SKM-1 (cell line): ENCODE measurements around the gene LPIN1.

Experiments used
- DNase-seq: peaks from one replicate; lab custom pipeline; 2025; ENCODE audit not compliant: unreplicated experiment; lab: John Stamatoyannopoulos, UW

The LPIN1 gene

DNA sequence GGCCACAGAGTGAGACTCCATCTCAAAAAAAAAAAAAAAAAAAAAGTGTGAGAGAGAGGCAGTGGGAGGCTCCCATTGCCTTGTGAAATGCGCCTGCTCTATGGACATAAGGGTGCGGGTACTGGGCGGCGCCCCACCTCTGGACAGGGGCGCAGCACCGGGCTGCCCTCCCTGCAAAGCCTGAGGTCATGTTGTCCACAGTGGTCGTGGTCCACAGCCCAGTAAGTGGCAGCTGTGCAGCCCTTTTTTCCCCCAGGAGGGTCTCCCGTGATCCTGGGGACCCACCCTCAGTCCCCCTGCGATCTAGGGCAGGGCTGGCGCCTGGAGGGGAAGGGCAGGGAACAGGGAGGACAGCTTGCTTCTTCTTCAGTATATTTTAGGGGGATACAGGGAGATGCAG, 37.8 kb downstream of the LPIN1 start:
- no peak for DNase-seq

GRCh38 chr2:11784747-11785610, 38.5 kb downstream of the LPIN1 start:
- DNase-seq = peak; percentile 5

GRCh38 chr2:11785611-11785940, 39.1 kb downstream of the LPIN1 start:
- DNase-seq = no peak

GRCh38 chr2:11786191-11786590, 39.8 kb downstream of the LPIN1 start:
- DNase-seq = no peak

GRCh38 chr2:11786592-11786991, 40.2 kb downstream of the LPIN1 start:
- no peak for DNase-seq

GRCh38 chr2:11787991-11788390, 41.6 kb downstream of the LPIN1 start:
- no peak for DNase-seq

DNA sequence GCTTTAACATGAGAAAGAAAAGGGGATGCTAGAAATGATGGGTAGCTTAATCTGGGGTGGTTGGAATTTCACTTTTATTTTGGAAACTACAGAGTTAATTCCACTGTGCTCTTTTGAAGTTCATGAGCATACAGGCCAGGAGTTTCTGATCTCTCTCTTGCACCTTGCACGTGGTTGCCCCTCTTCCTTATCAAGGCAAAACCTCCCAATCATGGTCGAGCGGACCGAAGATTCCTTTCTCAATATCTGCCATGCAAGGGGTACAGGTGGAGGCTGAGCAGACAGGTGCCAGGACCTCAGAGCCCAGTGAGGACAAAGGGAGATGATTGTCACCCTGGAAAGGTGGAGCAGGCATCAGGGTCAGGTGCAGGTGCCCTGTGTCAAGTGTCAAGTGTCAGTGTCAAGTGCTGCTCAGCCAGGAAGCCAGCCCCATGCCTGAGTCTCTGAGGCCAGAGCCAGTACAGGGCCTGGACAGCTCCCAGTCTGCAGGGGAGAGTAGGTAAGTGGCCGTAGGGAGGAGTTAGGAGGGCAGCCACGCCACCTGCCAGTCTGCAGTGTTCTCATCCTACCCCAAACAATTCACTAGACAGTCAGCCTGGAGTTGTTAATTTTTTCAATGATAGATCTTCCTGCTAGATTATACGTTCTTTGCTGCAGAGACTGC, 42.2 kb downstream of the LPIN1 start:
- no peak for DNase-seq

GRCh38 chr2:11789243-11789642, 42.8 kb downstream of the LPIN1 start:
- DNase-seq = no peak

DNA sequence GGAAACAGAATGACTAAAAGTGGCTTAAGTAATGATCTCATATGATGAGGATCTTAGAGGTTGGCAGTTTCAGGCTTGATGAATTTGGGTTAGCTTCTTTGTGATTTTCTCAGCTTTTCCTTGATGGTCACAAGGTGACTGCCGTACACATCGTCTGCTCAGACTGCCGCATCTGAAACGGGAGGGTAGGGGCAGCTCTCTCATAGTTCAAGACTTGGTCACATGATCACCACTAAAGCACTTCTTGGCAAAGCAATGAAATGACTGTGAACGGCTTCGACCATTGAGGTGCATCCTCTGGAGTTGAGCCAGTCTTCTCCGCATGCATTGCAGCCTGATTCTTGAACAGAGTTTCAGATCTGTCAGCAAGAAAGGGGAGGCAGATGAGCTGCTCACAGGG, 43.8 kb downstream of the LPIN1 start:
- DNase-seq = no peak

- DNase-seq = no peak
Observed at GRCh38 chr2:11795590-11795989, 49.2 kb downstream of the LPIN1 start.

DNA sequence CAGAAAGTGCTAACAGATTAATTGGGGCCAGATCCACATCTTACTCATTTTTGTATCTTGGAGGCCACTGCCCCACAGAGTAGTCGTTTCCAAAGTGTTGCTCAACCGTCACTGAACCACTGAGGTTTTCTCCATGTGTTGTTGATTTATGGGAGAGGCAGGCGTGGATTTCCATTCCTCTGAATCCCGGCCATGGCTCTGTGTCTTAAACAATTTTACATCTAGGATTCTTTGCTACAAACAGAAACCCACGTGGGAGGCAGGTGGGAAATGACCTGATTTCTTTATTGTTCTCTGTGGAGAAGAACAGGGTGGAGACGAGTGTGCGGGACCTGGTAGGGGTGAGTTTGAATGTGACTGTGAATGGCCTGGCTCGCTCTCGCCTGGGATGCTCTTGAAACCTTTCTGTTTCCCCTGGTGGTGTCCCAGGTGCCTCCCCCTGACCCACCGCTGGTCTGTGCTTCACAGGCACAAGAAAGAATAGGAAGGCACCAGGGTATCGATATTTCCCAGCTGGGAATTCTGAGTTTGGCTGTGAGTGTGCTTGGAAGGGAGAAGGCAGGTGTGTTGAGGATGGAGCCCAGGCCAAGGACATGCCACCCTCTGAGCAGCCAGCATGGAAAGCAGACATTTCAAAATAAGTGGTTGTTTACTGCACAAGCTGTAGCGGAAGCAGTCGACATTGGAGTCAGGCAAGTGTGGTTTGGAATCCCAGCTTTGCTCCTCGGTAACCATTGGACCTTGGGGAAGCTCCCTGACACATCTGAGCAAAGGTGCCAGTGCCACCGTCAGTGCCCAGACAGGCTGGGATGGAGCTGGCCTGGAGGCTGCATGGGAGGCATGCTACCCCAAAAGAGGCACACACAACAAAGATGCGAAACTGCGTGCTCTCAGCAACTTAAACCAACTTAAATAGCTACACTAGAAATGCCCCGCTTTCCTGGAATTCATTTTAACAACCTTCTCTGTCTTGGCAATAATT, 50.0 kb downstream of the LPIN1 start:
- DNase-seq = no peak

DNA sequence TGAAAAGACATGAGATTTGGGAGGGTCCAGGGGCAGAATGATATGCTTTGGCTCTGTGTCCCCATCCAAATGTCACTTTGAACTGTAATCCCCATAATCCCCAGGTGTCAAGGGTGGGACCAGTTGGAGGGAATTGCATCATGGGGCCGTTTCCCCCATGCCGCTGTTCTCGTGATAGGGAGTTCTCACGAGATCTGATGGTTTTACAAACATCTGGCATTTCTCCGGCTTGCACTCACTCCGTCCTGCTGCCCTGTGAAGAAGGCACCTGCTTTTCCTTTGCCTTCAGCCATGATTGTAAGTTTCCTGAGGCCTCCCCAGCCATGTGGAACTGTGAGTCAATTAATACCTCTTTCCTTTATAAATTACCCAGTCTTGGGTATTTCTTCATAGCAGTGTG, 51.4 kb downstream of the LPIN1 start:
- no peak for DNase-seq

- DNase-seq = no peak
Observed at GRCh38 chr2:11798701-11799435, 52.4 kb downstream of the LPIN1 start.

- DNase-seq = no peak
Observed at GRCh38 chr2:11799826-11800225, 53.4 kb downstream of the LPIN1 start.

DNA sequence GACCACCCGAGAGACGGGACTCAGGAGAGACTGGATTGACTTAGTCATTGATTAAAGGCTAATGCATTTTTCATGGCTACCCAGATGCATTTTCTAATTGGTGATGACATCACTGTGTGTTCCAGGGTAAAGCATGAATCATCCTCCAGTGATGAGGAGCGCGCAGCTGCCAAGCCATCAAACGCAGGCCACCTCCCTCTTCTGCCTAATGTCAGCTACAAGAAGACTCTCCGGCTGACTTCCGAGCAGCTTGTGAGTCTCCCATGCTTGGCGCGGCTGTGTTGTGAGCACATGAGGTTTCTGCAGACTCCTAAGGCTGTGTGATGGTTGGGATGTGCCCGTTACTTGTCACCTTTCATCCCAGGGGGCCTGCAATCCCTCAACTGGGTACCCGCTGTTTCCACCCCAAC, 56.4 kb downstream of the LPIN1 start:
- DNase-seq = no peak

DNA sequence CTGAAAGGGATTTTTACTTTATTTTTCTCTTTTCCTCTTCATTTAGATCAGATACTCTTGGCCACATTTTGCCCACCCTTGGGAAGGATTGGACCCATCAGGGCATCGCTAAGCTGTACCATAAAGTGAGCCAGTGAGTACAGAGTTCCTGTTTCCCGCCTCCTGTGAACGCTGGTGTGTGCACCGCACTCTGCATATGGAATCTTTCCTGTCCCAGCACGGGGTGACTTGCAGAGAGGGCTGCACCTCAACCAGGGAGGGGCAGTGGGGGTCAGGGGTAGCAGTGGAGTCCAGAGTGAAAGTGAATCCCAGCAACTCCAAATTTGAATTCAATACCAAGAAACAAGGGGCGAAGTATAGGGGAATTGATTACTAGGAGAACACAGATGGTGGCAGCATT, 58.6 kb downstream of the LPIN1 start:
- DNase-seq = no peak

DNA sequence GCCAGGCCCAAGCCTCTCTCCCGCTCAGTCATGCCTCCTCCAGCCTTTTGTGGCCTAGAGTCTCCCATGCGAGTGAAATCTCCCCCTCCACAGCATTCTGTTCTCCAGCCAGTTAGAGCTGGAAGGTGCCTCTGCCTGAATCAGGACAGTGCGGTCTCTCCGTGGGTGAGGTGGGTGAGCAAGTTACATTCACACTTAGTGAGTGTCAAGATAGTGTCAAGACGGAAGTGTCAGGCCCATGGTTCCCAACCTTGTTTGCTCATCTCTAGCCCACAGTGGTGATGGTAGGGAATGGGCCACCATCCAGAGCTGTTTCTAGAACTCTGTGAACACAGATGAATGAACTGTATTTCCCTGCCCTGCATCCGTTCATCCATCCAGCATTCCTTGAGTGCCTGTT, 59.5 kb downstream of the LPIN1 start:
- no peak for DNase-seq

DNA sequence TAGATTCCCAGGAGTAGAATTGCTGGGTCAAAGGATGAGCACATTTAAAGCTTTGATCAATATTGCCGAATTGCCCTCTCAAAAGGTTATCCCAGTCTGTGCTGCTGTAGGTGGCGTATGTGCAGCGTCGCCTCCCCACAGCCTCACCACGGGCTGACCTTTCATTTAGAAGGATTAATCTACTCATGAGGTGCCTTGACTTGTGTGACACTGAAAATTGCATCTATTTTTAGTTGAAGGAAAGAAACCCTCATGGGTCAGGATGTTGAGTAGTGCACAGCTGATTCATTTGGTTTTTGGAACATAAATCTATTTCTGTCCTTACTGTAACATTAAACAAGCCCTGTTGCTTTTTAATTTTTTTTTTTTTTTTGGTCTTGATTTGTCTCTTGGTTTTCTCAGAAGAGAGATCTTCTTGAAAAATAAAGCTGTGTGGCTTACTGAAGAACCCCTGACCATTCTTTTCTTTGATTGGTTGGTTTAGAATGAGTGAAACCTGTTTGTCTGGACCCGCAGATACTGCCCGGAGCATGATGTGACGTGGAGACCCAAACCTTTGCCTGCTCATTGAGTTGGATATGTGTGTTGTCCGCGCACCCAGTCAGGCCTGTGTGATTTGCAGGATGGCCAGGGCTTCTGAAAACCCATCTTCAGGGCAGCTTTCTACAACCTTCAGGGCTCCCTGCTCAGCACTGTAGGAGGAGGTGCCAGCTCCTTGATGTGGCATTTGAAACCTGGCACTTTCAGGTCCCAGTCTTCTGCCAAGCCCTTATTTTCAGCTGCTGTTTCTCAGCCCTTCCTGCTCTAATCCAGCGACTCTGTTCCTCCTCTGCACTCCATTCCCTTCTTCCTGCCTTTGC, 61.0 kb downstream of the LPIN1 start:
- no peak for DNase-seq

DNA sequence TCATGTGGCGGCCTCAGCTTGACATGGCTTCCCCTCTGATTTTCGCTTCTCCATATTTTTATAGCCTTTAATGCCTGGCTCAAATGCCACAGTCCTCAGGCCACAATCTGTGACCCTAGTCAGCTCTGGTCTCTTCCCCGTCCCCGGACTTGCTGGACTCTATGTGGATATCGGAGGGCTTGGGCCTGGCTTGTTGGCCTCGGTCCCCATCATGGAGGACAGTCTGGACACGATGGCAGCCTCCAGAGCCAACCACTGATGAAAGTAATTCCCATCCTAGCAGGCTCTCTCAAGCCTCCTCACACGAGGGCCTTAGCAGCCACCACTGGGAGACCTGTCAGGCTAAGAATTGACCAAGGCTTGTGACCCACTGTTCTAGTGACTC, 61.6 kb downstream of the LPIN1 start:
- DNase-seq = no peak
